Measurements from ENCODE around the gene AGRN. TPM values are rescaled to one million over a fixed set of nuclear protein-coding genes. Genes with fewer than 3 reads are reported as not detected.

AGRN gene
- total and polyA plus RNA-seq, 8 donors, result 40.5 to 166 (median 71.4) TPM

DNA sequence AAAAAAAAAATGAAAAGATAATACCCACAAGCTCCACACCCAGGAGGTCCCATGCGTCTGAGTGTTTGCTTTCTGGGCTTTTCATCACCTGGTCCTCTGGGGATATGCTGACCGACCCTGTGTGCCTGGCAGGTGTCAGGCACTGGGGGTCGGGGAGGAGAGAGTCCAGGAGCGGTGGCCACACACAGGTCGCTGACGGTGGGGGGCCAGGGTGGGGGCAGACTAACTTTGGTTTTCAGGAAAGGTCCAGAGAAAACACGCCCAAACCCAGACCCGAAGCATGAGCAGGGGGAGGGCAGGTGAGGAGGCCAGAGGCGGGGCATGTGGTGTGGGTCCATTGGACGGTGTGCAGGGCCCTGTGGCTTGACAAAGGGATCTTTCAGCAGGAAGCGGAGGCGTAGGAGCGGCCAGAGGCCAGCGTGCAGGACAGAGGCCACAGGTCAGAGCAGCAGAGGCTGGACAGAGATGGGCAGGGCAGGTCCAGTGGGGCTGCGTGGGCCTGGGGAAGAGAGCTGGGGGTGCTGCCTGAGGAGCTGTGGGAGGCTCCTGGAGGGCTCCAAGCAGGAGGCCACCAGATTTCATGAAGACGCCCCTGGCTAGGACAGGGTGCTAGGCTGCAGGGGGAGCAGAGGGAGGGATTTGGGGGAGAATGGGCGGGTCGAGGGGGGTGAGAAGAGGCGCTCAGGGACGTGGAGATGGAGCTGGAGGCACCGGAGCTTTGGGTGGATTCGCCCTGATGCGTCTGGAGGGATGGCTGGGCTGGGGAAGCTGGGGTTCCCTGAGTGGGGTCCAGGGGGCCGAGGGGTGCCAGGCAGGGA is 38.4 kb downstream of the AGRN start:
- 10 to 13% methylated on average over 21 to 24 of the region's 24 CpGs for WGBS, 2 donors
- Histone ChIP-seq H3K4me3 (peak overlapping the region in 1 of 4 donors; percentile 58), H3K9me3 (no peaks in the 10 kb centered on the region), H3K36me3 (peaks cover 0 to 6% (median 0%) of the 10 kb centered on the region in 3 donors), H3K27ac (no peak overlapping the region), H3K4me1 (peaks cover 0 to 4% (median 0%) of the 10 kb centered on the region in 3 donors), H3K27me3 (peaks cover 0 to 9% (median 0%) of the 10 kb centered on the region in 4 donors)
- FAIRE-seq (no peak), ATAC-seq (peak in 2 of 4 donors; percentile 2 to 9), DNase-seq (no peak)
- intact Hi-C loops (cut with DNase I), result no loop called here
- TF ChIP-seq CTCF (IDR thresholded peaks at IDR 0.05), result no peak

GRCh38 chr1:1058921-1059493 is 39.1 kb downstream of the AGRN start:
- WGBS, 2 donors, result 1% methylated on average over 40 to 48 of the region's 48 CpGs
- Histone ChIP-seq H3K27ac (no peak overlapping the region), H3K27me3 (peaks cover 0 to 9% (median 0%) of the 10 kb centered on the region in 4 donors), H3K36me3 (peaks cover 0 to 2% (median 0%) of the 10 kb centered on the region in 3 donors), H3K4me1 (peaks cover 0 to 9% (median 4%) of the 10 kb centered on the region in 3 donors), H3K4me3 (peak overlapping the region; percentile 37 to 69 (median 54)), H3K9me3 (no peaks in the 10 kb centered on the region)
- TF ChIP-seq CTCF (IDR thresholded peaks at IDR 0.05), result peak in 1 of 4 donors; percentile 9
- peak in 1 of 6 donors; percentile 65 for DNase-seq
- no peak for FAIRE-seq
- ATAC-seq, result peak; percentile 21 to 57 (median 29)
- intact Hi-C loops (cut with DNase I), result no loop called here

DNA sequence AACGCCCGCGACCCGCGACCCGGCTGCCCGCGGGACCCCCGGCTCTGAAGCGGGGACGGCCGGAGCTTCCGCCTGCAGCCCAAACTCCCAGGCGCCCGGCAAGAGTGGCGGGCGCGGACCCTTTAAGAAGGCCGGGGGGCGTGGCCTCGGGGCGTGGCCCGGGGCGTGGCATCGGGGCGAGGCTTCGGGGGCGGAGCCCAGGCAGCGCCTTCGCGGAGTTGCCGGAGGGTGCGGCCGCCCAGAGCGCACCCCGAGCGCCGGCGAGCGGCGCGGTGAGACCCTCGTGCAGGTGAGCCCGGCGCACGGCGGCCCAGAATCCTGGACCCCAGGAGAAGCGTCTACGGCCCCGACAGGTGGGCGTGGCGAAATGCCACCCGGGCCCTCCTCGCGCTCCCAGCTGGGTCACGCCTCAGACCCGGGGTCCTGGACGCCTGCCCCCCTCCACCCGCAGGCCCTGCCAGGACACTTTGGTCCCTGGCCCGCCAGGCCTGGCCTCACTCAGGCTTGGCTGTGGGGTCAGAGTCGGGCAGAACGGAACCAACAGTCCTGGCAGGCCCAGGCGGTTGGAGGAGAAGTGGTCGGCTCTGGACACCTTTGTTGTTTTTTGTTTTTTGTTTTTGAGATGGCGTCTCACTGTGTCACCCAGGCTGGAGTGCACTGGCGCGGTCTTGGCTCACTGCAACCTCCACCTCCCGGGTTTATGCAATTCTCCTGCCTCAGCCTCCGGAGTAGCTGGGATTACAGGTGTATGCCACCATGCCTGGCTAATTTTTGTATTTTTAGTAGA is 39.8 kb downstream of the AGRN start:
- no peak for FAIRE-seq
- intact Hi-C loops (cut with DNase I), result loop anchor here in 1 of 3 donors (10.0 kb wide), 1 partner anchor 75 kb away; the partner anchor contains the start of gene PERM1
- no peak overlapping the region for H3K27ac ChIP-seq
- no peak for TF ChIP-seq CTCF (IDR thresholded peaks at IDR 0.05)
- DNase-seq, result peak; percentile 82 to 98 (median 94)
- ATAC-seq, result peak; percentile 88 to 94 (median 90)
- peaks cover 0 to 14% (median 9%) of the 10 kb centered on the region in 3 donors for H3K4me1 ChIP-seq
- no peaks in the 10 kb centered on the region for H3K9me3 ChIP-seq
- H3K27me3 ChIP-seq, result peaks cover 0 to 9% (median 0%) of the 10 kb centered on the region in 4 donors
- peak overlapping the region; percentile 37 to 69 (median 54) for H3K4me3 ChIP-seq
- WGBS, 2 donors, result 3 to 4% methylated on average over 61 to 69 of the region's 69 CpGs
- no peaks in the 10 kb centered on the region for H3K36me3 ChIP-seq

GRCh38 chr1:1060281-1061000 is 40.5 kb downstream of the AGRN start:
- Histone ChIP-seq H3K9me3 (no peaks in the 10 kb centered on the region), H3K27ac (no peak overlapping the region), H3K4me3 (peak overlapping the region in 2 of 4 donors; percentile 58 to 69), H3K36me3 (no peaks in the 10 kb centered on the region), H3K4me1 (peaks cover 0 to 14% (median 9%) of the 10 kb centered on the region in 3 donors), H3K27me3 (peaks cover 0 to 9% (median 0%) of the 10 kb centered on the region in 4 donors)
- ATAC-seq (no peak), DNase-seq (no peak), FAIRE-seq (no peak)
- WGBS, 2 donors, result 51 to 56% methylated on average over 38 of the region's 38 CpGs
- intact Hi-C loops (cut with DNase I), result loop anchor here in 1 of 3 donors (10.0 kb wide), 1 partner anchor 76 kb away; the partner anchor contains the start of gene PERM1
- TF ChIP-seq CTCF (IDR thresholded peaks at IDR 0.05), result no peak

Data from pancreas (tissue), 10 donors.